ENCODE measurements around the gene GALNT12.

The GALNT12 gene

DNA sequence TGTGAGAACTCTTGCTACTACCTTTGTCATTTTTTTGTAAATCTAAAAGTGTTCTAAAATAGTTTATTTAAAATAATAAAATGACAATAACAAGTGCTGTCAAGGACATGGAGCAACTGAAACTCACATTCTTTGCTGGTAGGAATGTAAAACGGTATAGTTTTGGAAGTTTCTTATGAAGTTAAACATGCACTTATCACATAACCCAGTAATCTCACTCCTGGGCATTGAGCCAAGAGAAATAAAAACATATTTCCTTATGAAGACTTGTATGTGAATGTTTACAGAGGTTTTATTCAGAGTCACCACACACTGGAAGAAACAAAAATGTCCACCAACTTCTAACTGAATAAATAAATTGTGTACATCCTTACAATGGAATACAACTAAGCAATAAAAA, 90.3 kb downstream of the GALNT12 start:
- FAIRE-seq (no peak), DNase-seq (ENCODE audit: insufficient read length, low spot score) (no peak)

DNA sequence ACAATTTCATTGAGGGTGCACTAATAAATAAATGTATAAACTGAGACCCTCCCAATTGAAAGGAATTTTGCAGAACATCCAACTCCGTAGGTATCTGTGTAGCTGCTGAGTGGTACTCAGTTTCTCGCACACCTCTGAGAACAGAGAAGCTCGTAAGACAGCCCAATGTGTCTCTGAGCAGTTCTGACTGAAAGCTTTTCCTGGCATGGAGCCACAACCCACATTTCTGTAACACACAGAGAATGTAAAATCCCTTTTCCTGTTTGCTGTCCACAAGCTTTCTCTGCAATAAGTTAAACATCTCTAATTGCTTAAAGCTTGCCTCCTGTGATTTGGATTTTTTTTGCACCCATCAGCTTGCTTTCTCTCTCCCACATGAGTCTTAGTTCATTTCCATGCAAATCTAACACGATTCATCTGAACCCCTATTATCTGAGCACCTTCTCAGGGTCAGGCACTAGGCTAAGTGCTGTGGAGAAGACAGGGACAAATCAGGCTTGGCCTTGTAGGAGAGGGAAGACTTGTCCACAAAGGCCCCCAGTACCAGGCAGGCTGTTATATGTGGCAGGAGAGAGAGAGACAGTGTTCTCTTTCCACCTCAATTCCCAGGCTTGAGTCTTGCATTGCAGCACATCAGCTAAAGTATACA, 92.1 kb downstream of the GALNT12 start:
- DNase-seq (ENCODE audit: insufficient read length, low spot score) (no peak), FAIRE-seq (no peak)
